Measurements from ENCODE around the gene CITED2.

DNA sequence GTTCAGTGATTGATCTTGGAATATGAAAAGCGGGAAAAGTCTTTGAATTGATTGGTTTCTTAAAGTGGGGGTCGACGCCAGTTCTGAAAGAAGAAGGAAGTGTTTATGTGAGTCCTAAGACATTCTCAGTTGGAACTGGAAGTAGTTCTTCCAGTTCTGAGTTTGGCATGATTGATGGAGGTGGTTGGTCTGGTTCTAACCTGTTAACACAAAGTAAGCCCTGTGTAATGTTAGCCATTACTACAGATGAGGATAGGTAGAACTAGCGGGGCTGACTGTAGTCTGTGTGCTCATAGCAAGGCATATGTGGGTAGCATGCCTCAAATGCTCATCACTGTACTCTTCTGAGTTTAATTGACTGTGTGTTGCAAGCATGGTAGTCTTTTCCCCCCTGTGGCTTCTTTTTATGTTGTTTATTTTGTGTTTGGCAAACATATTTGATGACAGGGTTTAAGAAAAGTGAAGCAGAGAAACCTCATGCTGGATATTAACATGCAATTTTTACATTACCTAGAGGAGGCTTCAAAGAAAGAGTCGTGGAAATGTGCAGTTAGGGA lies 24.9 kb downstream of the CITED2 start:
- no peak for TF ChIP-seq CTCF (IDR thresholded peaks at IDR 0.05)
- no peak for TF ChIP-seq EP300 (IDR thresholded peaks at IDR 0.05)
- no peak for TF ChIP-seq POLR2A (IDR thresholded peaks at IDR 0.05)
